ENCODE measurements around the gene RXFP2.

The RXFP2 gene

GRCh38 chr13:31722673-31723072 lies 16.7 kb upstream of the RXFP2 start:
- no peak overlapping the region for H3K4me3 ChIP-seq (replicated peaks; ENCODE audit: low read depth, low read length)
- TF ChIP-seq CTCF (IDR thresholded peaks at IDR 0.05; ENCODE audit: low read depth, low read length, missing control alignments): no peak
- peak; percentile 36 for DNase-seq (ENCODE audit: extremely low read depth, low read depth)

GRCh38 chr13:31725841-31726240 lies 13.5 kb upstream of the RXFP2 start:
- no peak overlapping the region for H3K4me3 ChIP-seq (replicated peaks; ENCODE audit: low read depth, low read length)
- no peak for TF ChIP-seq CTCF (IDR thresholded peaks at IDR 0.05; ENCODE audit: low read depth, low read length, missing control alignments)
- no peak for DNase-seq (ENCODE audit: extremely low read depth, low read depth)

GRCh38 chr13:31731921-31732320 lies 7.4 kb upstream of the RXFP2 start:
- DNase-seq (ENCODE audit: extremely low read depth, low read depth): peak; percentile 69
- no peak for TF ChIP-seq CTCF (IDR thresholded peaks at IDR 0.05; ENCODE audit: low read depth, low read length, missing control alignments)
- H3K4me3 ChIP-seq (replicated peaks; ENCODE audit: low read depth, low read length): no peak overlapping the region

- TF ChIP-seq CTCF (IDR thresholded peaks at IDR 0.05; ENCODE audit: low read depth, low read length, missing control alignments): no peak
- H3K4me3 ChIP-seq (replicated peaks; ENCODE audit: low read depth, low read length): no peak overlapping the region
- DNase-seq (ENCODE audit: extremely low read depth, low read depth): no peak
These were observed 6.3 kb upstream of the RXFP2 start for GRCh38 chr13:31733066-31733465.

- no peak for TF ChIP-seq CTCF (IDR thresholded peaks at IDR 0.05; ENCODE audit: low read depth, low read length, missing control alignments)
- H3K4me3 ChIP-seq (replicated peaks; ENCODE audit: low read depth, low read length): no peak overlapping the region
- peak; percentile 46 for DNase-seq (ENCODE audit: extremely low read depth, low read depth)
These were observed 5.7 kb upstream of the RXFP2 start for GRCh38 chr13:31733647-31734046.

- peak; percentile 40 for DNase-seq (ENCODE audit: extremely low read depth, low read depth)
- TF ChIP-seq CTCF (IDR thresholded peaks at IDR 0.05; ENCODE audit: low read depth, low read length, missing control alignments): peak; percentile 99
- no peak overlapping the region for H3K4me3 ChIP-seq (replicated peaks; ENCODE audit: low read depth, low read length)
These were observed 2.9 kb downstream of the RXFP2 start for GRCh38 chr13:31742097-31742734.

- no peak overlapping the region for H3K4me3 ChIP-seq (replicated peaks; ENCODE audit: low read depth, low read length)
- no peak for DNase-seq (ENCODE audit: extremely low read depth, low read depth)
- TF ChIP-seq CTCF (IDR thresholded peaks at IDR 0.05; ENCODE audit: low read depth, low read length, missing control alignments): no peak
These were observed 8.0 kb downstream of the RXFP2 start for GRCh38 chr13:31747291-31747690.
